Uterus (tissue), 2 donors: Measurements from ENCODE around the gene DUSP28.

Source experiments
- POLR2A ChIP-seq, 2 donors: fragments of 450-650 bp; IDR thresholded peaks; one replicate each; pipeline ENCODE4 v1.6.1; 2016; ENCODE audit warnings: antibody characterized with exemption in 2 of 2, mild to moderate bottlenecking in 1 of 2, moderate library complexity in 1 of 2
- TF ChIP-seq, protein P1 (sequence below), 4 experiments: fragments of 200-600 bp in 2 of 4; fragments of 450-650 bp in 2 of 4; sonication (generic) in 2 of 4; IDR thresholded peaks; one replicate each; pipeline ENCODE4 v1.5.1; 2016 to 2019; ENCODE audit warnings: antibody characterized with exemption in 4 of 4, mild to moderate bottlenecking in 2 of 4, moderate library complexity in 1 of 4

DNA sequence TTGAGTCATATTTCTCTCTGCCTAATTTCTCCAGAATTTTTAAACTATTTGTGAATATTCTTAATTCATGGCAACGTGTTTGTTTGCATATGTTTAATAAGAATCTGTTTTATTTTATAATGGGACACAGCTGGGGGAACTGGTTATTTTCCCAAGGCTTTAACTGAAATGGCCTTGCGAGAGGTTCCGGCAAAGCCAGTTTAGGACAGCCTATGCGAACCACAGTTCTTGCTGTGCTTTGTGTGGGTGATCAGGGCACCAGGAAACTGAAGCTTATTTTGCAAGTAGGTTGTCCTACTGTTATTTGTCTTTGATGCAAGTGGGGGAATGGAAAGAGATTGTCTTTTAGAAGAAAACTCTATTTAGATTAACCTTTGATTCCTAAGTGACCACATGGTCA lies 8.9 kb upstream of the DUSP28 start:
- no peak for TF ChIP-seq POLR2A (IDR thresholded peaks at IDR 0.05)
- TF ChIP-seq, protein P1, sequence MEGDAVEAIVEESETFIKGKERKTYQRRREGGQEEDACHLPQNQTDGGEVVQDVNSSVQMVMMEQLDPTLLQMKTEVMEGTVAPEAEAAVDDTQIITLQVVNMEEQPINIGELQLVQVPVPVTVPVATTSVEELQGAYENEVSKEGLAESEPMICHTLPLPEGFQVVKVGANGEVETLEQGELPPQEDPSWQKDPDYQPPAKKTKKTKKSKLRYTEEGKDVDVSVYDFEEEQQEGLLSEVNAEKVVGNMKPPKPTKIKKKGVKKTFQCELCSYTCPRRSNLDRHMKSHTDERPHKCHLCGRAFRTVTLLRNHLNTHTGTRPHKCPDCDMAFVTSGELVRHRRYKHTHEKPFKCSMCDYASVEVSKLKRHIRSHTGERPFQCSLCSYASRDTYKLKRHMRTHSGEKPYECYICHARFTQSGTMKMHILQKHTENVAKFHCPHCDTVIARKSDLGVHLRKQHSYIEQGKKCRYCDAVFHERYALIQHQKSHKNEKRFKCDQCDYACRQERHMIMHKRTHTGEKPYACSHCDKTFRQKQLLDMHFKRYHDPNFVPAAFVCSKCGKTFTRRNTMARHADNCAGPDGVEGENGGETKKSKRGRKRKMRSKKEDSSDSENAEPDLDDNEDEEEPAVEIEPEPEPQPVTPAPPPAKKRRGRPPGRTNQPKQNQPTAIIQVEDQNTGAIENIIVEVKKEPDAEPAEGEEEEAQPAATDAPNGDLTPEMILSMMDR (IDR thresholded peaks at IDR 0.05), result no peak
